NCI-H1694 treated with DMSO at 0.1 percent for 48 hours (cell line): ENCODE results near the gene SGO2.
"Not testable (repeated sequence)": the region's sequence is repeated elsewhere in the genome, so short reads cannot be mapped to it uniquely, and the experiment has no call there.

Experiments used
- DNase-seq: peaks from one replicate; lab custom pipeline; 2025; lab: John Stamatoyannopoulos, UW

SGO2 gene

DNA sequence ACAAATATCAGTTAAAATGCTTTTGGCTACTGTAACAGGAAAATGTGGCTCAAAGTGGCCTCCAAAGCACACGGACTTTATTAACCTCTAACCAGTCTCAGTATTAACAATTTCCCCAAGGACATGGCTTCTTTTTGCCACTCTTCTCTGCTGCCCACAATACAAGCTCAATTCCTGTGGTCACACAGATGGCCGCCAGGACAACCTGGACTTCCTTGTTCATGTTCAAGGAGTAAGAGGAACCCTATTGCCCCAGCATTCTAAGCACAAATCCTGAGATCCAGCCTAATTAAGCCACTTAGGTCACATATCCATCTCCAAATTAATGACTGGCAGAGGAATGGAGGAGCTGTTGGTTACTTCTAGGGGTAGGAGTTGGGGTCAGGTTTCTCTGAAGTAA lies 98.0 kb downstream of the SGO2 start:
- DNase-seq, result no peak

- DNase-seq, result no peak
Measured at GRCh38 chr2:200624658-200625057, 98.7 kb downstream of the SGO2 start.

DNA sequence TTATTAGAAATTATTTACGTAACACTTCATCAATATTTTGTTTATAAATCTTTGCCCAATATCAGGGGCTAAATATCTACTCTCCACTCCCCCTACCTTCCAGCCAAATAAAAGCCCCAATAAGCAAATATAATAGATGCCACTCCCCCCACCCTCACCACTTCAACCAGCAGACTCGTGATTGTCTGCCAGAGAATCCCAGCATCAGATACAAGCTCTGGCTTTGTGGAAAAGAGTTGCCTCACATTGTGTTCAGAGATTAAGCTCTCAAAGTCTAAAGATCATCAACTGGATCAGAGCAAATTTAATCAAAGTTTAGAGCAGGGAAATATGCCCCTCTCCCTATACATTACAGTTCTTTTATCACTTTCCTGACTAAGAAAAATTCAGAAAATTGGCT lies 99.3 kb downstream of the SGO2 start:
- no peak for DNase-seq

GRCh38 chr2:200625958-200626363 lies 100.0 kb downstream of the SGO2 start:
- no peak for DNase-seq

DNA sequence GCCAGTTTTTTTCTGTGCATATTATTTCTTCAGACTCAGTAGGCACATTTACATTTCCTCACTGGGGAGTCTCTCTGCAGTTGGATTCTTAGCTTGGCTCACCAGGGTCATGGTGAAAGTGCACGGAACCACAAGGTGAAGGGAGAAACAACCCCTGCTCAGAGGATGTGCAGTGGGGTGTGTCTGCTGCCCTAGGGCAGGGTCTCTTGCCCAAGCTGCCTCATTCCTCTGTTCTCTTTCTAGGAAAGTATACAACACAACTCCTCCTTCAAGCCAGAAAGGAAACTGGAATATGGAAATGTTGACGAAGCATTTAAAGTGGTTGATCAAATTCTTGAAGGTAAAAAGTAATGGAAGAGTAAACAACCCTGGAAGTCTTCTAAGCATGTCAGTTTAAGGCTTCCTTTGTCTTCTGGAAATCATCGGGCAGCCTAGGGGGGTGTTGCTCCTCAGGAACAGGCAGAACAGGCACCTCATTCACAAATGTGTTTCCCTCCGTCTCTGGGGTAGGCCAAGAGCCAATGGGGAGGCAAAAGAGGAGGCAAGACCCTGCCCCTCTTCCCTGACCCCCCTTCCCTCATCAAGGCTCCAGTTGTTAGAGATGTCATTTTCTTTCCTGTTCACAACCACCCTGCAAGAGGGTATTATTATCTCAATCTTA lies 101.2 kb downstream of the SGO2 start:
- DNase-seq, result no peak

DNA sequence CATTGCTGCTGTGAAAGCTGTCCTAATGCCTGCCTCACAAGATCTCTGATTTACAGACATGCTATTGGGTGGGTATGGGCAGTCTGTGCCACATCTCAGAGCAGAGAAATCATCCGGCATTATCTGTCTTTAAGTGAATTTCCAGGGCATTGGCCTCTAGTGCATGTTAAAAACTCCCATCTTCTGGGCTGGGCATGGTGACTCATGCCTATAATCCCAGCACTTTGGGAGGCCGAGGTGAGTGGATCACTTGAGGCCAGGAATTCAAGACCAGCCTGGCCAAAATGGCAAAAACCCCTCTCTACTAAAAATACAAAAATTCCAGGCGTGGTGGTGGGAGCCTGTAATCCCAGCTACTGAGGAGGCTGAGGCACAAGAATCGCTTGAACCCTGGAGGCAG lies 102.5 kb downstream of the SGO2 start:
- DNase-seq, result not testable (repeated sequence)

DNA sequence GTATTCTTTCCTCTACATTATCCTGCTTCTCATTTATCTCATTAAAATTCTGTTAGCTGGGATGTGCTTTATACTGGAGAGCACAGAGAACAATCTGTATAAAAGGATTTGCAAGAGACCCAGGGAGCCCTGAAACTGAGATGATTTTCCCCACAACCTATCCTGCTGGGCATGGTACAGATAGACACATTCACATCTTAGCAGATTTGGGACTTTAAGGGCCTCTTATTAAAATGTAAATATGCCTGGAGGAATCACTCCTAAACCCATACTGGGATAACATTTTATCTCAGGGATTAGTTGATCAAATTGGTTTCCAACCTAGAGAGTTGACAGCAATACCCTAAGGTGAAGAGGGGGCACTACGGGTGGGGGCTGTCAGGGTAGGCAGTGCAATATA lies 105.3 kb downstream of the SGO2 start:
- no peak for DNase-seq
